Right lobe of liver (tissue), 4 donors: ENCODE measurements around the gene PTRHD1.

Experiments
- CTCF ChIP-seq, 4 donors: fragments of 200-600 bp in 3 of 4; fragments of 450-650 bp in 1 of 4; IDR thresholded peaks; one replicate each; pipeline versions ENCODE4 v1.5.1 to v1.8.0; 2016 to 2022; ENCODE audit warnings: antibody characterized with exemption in 4 of 4, mild to moderate bottlenecking in 2 of 4
- POLR2A ChIP-seq: fragments of 450-650 bp; IDR thresholded peaks from one replicate; pipeline ENCODE4 v1.6.1; 2017; ENCODE audit warnings: antibody characterized with exemption, mild to moderate bottlenecking
- donor health status: DM: no; HTN: no; CAD: no.
- donor health status: DM: no; HTN: no; CAD: no.
- donor health status: DM: no; HTN: yes; CAD: no.

- TF ChIP-seq CTCF (IDR thresholded peaks at IDR 0.05) (no peak), POLR2A (no peak)
These were observed 36.4 kb downstream of the PTRHD1 start for GRCh38 chr2:24756789-24757188.
